ENCODE data around the gene DLG5. TPM values are rescaled to one million over a fixed set of nuclear protein-coding genes. Genes with fewer than 3 reads are reported as not detected.
A peak's percentile ranks its signal among the peaks of the same experiment; 100 is the strongest.

DLG5 gene
- total RNA-seq, 1 donor from 2014 or later: 60.5 TPM

DNA sequence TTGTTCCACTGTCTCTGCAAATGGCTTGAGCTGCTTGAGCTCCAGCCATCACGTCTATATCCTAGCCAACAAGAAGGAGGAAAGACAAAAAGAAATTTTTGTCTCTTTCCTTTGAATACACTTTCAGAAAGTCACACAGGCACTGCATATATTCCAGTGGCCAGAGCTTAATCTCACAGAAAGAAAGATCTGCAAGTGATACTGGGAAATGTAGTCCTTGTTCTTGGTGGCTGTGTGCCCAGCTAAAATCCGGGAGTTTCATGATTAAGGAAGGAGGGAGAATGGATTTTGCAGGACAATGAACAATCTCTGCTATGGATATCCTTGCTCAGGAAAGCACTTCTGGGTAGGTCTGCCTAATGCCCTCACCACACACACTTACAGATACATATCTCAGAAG lies 19.5 kb upstream of the DLG5 start:
- H3K27ac Mint-ChIP-seq (ENCODE audit: unreplicated experiment): no peak overlapping the region
- H3K9me3 Mint-ChIP-seq (ENCODE audit: low read depth): peaks cover 10% of the 10 kb centered on the region
- H3K4me3 Mint-ChIP-seq (ENCODE audit: unreplicated experiment): no peak overlapping the region
- H3K4me1 Mint-ChIP-seq (ENCODE audit: low read depth): peaks cover 38% of the 10 kb centered on the region
- no peaks in the 10 kb centered on the region for H3K27me3 Mint-ChIP-seq (ENCODE audit: low read depth)
- no peaks in the 10 kb centered on the region for H3K36me3 Mint-ChIP-seq (ENCODE audit: low read depth)
- TF ChIP-seq, protein P1, sequence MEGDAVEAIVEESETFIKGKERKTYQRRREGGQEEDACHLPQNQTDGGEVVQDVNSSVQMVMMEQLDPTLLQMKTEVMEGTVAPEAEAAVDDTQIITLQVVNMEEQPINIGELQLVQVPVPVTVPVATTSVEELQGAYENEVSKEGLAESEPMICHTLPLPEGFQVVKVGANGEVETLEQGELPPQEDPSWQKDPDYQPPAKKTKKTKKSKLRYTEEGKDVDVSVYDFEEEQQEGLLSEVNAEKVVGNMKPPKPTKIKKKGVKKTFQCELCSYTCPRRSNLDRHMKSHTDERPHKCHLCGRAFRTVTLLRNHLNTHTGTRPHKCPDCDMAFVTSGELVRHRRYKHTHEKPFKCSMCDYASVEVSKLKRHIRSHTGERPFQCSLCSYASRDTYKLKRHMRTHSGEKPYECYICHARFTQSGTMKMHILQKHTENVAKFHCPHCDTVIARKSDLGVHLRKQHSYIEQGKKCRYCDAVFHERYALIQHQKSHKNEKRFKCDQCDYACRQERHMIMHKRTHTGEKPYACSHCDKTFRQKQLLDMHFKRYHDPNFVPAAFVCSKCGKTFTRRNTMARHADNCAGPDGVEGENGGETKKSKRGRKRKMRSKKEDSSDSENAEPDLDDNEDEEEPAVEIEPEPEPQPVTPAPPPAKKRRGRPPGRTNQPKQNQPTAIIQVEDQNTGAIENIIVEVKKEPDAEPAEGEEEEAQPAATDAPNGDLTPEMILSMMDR (IDR thresholded peaks at IDR 0.05): no peak
- no peak for DNase-seq (ENCODE audit: low spot score)

DNA sequence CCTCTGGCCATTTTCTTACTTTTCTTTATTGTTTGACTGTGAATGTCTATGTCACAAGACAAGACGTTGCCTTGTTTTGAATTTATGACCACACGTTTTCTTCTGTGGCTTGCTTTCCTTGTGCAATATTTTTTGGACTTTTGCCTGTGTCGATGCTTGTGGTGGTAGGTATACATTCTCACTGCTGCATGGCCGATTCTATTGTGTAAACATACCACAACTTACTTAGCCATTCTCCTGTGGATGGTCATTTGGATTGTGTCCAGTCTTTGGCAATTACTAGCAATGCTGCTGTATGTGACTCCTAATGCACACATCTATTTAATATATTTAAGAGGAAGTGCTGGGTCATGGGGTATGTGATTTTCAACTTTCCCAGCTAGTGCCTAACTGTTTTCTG lies 18.0 kb upstream of the DLG5 start:
- Mint-ChIP-seq H3K4me1 (ENCODE audit: low read depth) (peaks cover 50% of the 10 kb centered on the region), H3K4me3 (ENCODE audit: unreplicated experiment) (no peak overlapping the region), H3K36me3 (ENCODE audit: low read depth) (no peaks in the 10 kb centered on the region), H3K27ac (ENCODE audit: unreplicated experiment) (peak overlapping the region; percentile 70), H3K9me3 (ENCODE audit: low read depth) (peaks cover 3% of the 10 kb centered on the region), H3K27me3 (ENCODE audit: low read depth) (no peaks in the 10 kb centered on the region)
- DNase-seq (ENCODE audit: low spot score): no peak
- TF ChIP-seq, protein P1 (IDR thresholded peaks at IDR 0.05): no peak

DNA sequence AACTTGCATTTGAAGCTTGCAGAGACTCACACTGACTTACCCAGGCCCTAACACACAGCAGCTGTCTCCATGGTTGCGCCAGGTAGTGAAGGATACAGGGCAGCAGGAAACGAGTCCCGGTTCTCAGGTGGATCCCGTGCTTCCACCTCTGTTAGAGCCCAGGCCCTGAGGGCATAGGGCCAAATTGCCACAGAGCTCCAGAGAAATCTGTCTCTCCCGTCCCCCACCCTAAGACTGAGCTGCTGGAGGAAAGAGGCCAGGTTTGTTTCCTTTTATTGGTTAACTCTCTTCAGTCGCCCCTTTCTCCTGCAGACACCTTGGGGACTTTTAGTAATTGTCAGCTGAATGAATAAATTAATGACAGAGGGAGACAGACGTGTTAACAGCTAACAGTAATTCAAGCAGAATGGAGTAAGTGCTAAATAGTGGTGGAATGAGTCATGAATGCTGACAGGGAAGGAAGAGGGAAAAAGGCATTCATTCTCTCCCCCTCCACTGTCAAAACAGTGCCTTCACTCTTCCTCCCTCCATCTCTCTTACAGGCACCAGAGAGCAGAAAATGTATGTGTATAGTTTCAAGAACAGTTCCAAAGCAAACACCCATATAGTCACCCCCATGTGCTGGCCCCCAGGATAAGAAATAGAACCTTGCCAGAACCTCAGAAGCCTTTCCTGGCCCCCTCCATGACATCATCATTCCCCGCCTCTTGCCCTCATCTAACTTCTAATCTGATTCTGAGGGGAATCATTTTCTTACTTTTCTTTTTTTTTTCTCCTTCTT lies 16.8 kb upstream of the DLG5 start:
- H3K4me1 Mint-ChIP-seq (ENCODE audit: low read depth): peaks cover 49% of the 10 kb centered on the region
- no peaks in the 10 kb centered on the region for H3K27me3 Mint-ChIP-seq (ENCODE audit: low read depth)
- peak overlapping the region; percentile 89 for H3K27ac Mint-ChIP-seq (ENCODE audit: unreplicated experiment)
- H3K36me3 Mint-ChIP-seq (ENCODE audit: low read depth): no peaks in the 10 kb centered on the region
- no peak overlapping the region for H3K4me3 Mint-ChIP-seq (ENCODE audit: unreplicated experiment)
- TF ChIP-seq, protein P1 (IDR thresholded peaks at IDR 0.05): no peak
- H3K9me3 Mint-ChIP-seq (ENCODE audit: low read depth): peaks cover 3% of the 10 kb centered on the region
- no peak for DNase-seq (ENCODE audit: low spot score)

DNA sequence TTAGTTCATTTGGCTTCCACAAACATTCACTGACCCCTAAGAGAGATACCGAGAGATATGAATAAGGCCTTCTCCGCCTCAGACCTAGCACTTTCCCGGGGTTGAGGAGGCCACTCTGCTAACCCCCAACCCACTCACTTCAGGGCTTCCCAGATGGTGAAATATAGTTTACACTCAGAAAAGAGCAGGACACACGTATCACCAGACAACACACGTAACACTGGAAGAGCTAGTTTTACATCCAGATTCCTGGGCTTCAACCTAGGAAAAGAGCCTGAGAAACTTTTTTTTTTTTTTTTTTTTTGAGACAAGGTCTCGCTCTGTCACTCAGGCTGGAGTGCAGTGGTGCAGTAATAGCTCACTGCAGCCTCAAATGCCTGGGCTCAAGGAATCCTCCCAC lies 15.2 kb upstream of the DLG5 start:
- H3K36me3 Mint-ChIP-seq (ENCODE audit: low read depth): no peaks in the 10 kb centered on the region
- peaks cover 49% of the 10 kb centered on the region for H3K4me1 Mint-ChIP-seq (ENCODE audit: low read depth)
- no peak overlapping the region for H3K27ac Mint-ChIP-seq (ENCODE audit: unreplicated experiment)
- H3K27me3 Mint-ChIP-seq (ENCODE audit: low read depth): no peaks in the 10 kb centered on the region
- H3K4me3 Mint-ChIP-seq (ENCODE audit: unreplicated experiment): no peak overlapping the region
- no peak for DNase-seq (ENCODE audit: low spot score)
- peaks cover 3% of the 10 kb centered on the region for H3K9me3 Mint-ChIP-seq (ENCODE audit: low read depth)
- TF ChIP-seq, protein P1 (IDR thresholded peaks at IDR 0.05): no peak

DNA sequence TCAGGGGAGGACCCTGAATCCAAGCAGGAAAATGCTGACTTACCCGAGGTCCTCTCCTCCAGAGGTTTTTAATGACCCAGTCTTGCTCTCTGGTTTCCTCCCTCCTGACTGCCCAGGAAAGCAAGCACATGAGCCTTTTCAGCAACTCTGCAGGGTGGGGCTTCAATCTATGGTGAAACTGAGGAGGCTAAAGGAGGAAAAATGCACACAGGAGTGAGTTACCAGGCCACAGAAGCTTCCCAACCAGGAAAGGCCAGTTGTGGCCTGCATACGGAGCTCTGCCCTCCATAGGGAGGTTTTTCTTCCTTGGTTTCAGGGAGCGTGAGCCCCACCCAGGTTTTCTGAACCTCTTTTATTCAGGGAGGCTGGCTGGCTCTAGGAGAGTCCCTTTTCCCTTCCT lies 14.1 kb upstream of the DLG5 start:
- no peak for DNase-seq (ENCODE audit: low spot score)

More for the DNA sequence above, 14.1 kb upstream of the DLG5 start:
- TF ChIP-seq, protein P1 (IDR thresholded peaks at IDR 0.05): no peak
- no peak overlapping the region for H3K4me3 Mint-ChIP-seq (ENCODE audit: unreplicated experiment)
- peaks cover 3% of the 10 kb centered on the region for H3K9me3 Mint-ChIP-seq (ENCODE audit: low read depth)
- H3K27ac Mint-ChIP-seq (ENCODE audit: unreplicated experiment): peak overlapping the region; percentile 45
- no peaks in the 10 kb centered on the region for H3K36me3 Mint-ChIP-seq (ENCODE audit: low read depth)
- no peaks in the 10 kb centered on the region for H3K27me3 Mint-ChIP-seq (ENCODE audit: low read depth)
- peaks cover 47% of the 10 kb centered on the region for H3K4me1 Mint-ChIP-seq (ENCODE audit: low read depth)
